ENCODE results near the gene SYCP2. TPM values are rescaled to one million over a fixed set of nuclear protein-coding genes. Genes with fewer than 3 reads are reported as not detected.

The SYCP2 gene
- polyA plus RNA-seq, 1 of the 3 experiments (the other 2 are of a cell fraction), result 0.76 TPM

GRCh38 chr20:59863058-59863457 is 70.4 kb downstream of the SYCP2 start:
- TF ChIP-seq FOXJ3 (CRISPR knock-in tag; IDR thresholded peaks at IDR 0.05) (no peak), GATA2 (CRISPR knock-in tag; IDR thresholded peaks at IDR 0.05) (no peak), RAD21 (IDR thresholded peaks at IDR 0.05; ENCODE audit: low read length) (no peak), MXI1 (IDR thresholded peaks at IDR 0.05; ENCODE audit: low read depth, low read length) (no peak), YY1 (IDR thresholded peaks at IDR 0.05; ENCODE audit: low read depth) (no peak), MEF2A (IDR thresholded peaks at IDR 0.05; ENCODE audit: borderline replicate concordance, low read depth) (no peak), SIN3A (IDR thresholded peaks at IDR 0.05; ENCODE audit: borderline replicate concordance, low read depth, low read length) (no peak), NFIC (IDR thresholded peaks at IDR 0.05; ENCODE audit: borderline replicate concordance) (no peak), FOSL2 (IDR thresholded peaks at IDR 0.05; ENCODE audit: borderline replicate concordance, low read depth) (no peak), FOXM1 (IDR thresholded peaks at IDR 0.05; ENCODE audit: low read depth) (no peak), TCF12 (IDR thresholded peaks at IDR 0.05) (no peak), EZH2phosphoT487 (IDR thresholded peaks at IDR 0.05; ENCODE audit: borderline replicate concordance, low read depth) (no peak), REST (IDR thresholded peaks at IDR 0.05; ENCODE audit: low read depth, low read length) (no peak), EP300 (IDR thresholded peaks at IDR 0.05; ENCODE audit: borderline replicate concordance in 1 of 2, low read depth in 1 of 2, low read length in 1 of 2) (no peak), RCOR1 (IDR thresholded peaks at IDR 0.05; ENCODE audit: low read length) (no peak), MAX (IDR thresholded peaks at IDR 0.05; ENCODE audit: low read depth) (no peak), TAF1 (IDR thresholded peaks at IDR 0.05; ENCODE audit: borderline replicate concordance, low read depth, low read length) (no peak)
- Histone ChIP-seq H3K27me3 (ENCODE audit: insufficient read depth) (no peaks in the 10 kb centered on the region), H3K9me2 (no peaks in the 10 kb centered on the region; the same call in 1 of the 2 replicates), H3K9me3 (no peaks in the 10 kb centered on the region), H3K4me3 (ENCODE audit: low read depth in 2 of 2, low read length in 1 of 2) (no peak overlapping the region), H3K36me3 (replicated peaks in 1 of 2; ENCODE audit: control insufficient read depth in 1 of 2, insufficient read depth in 2 of 2, low read length in 1 of 2) (peaks cover 3 to 4% of the 10 kb centered on the region in 2 experiments), H3F3A (replicated peaks; ENCODE audit: insufficient read depth) (peaks cover 6% of the 10 kb centered on the region), H3K9ac (no peak overlapping the region), H3K4me1 (ENCODE audit: control insufficient read depth in 1 of 2, insufficient read depth in 2 of 2, low read depth in 1 of 2, low read length in 1 of 2) (no peaks in the 10 kb centered on the region), H3K79me2 (ENCODE audit: insufficient read depth) (no peaks in the 10 kb centered on the region), H3K4me2 (no peak overlapping the region), H2AFZ (ENCODE audit: low read depth) (no peak overlapping the region), H3K27ac (ENCODE audit: low read depth in 2 of 2, low read length in 1 of 2) (no peak overlapping the region), H4K20me1 (ENCODE audit: insufficient read depth) (no peaks in the 10 kb centered on the region)
- ChIA-PET POLR2A (no interaction called here), CTCF (interaction anchor here (5.6 kb wide), 1 partner anchor 13 kb away, joined by 42 read pairs; no protein-coding TSS in a partner anchor)
- DNase-seq, result no peak
- WGBS (ENCODE audit: low lambda C conversion rate), result 77% methylated on average over 3 of the region's 3 CpGs
